ENCODE data around the gene LARP1B. TPM values are rescaled to one million over a fixed set of nuclear protein-coding genes. Genes with fewer than 3 reads are reported as not detected.
"Not testable (repeated sequence)": the region's sequence is repeated elsewhere in the genome, so short reads cannot be mapped to it uniquely, and the experiment has no call there.

Gene LARP1B
- polyA plus RNA-seq, 3 donors = 21.0 to 25.4 (median 23.0) TPM

GRCh38 chr4:128249787-128250668 lies 188.9 kb downstream of the LARP1B start:
- DNase-seq (ENCODE audit: extremely low read depth in 1 of 11, low read depth in 9 of 11, low spot score in 4 of 11) = no peak

- DNase-seq (ENCODE audit: extremely low read depth in 1 of 11, low read depth in 9 of 11, low spot score in 4 of 11) = no peak
These were observed 194.8 kb downstream of the LARP1B start for GRCh38 chr4:128255906-128256305.

GRCh38 chr4:128256539-128256938 lies 195.4 kb downstream of the LARP1B start:
- DNase-seq (ENCODE audit: extremely low read depth in 1 of 11, low read depth in 9 of 11, low spot score in 4 of 11) = no peak

- not testable (repeated sequence) for DNase-seq (ENCODE audit: extremely low read depth in 1 of 11, low read depth in 9 of 11, low spot score in 4 of 11)
These were observed 197.1 kb downstream of the LARP1B start for GRCh38 chr4:128258166-128258565.

GRCh38 chr4:128259889-128260288 lies 198.8 kb downstream of the LARP1B start:
- not testable (repeated sequence) for DNase-seq (ENCODE audit: extremely low read depth in 1 of 11, low read depth in 9 of 11, low spot score in 4 of 11)

Other genes with a start within 250 kb of the LARP1B start
- 10 to 100 TPM; 21.8 to 31.9 (median 26.0) TPM for gene PLK4, start 180.4 kb upstream of the LARP1B start, polyA plus RNA-seq (ENCODE audit: insufficient read length in 3 of 3)
- gene MFSD8, start 96.1 kb upstream of the LARP1B start, polyA plus RNA-seq (ENCODE audit: insufficient read length in 3 of 3) = 10 to 100 TPM; 19.5 to 37.9 (median 24.0) TPM
- 10 to 100 TPM; 11.7 to 22.1 (median 15.4) TPM for gene ABHD18, start 95.9 kb upstream of the LARP1B start, polyA plus RNA-seq (ENCODE audit: insufficient read length in 3 of 3)
- gene PGRMC2, start 226.5 kb downstream of the LARP1B start, polyA plus RNA-seq (ENCODE audit: insufficient read length in 3 of 3) = 100 to 1,000 TPM; 116 to 134 (median 117) TPM

All from renal cortex interstitium (tissue), 11 donors.